GM19351 (cell line): ENCODE data around the gene TMPRSS9.

ENCODE experiments used
- ATAC-seq: cut with Tn5 transposase; IDR thresholded peaks from one replicate; pipeline ENCODE4 v1.9.1; 2021; ENCODE audit warnings: mild to moderate bottlenecking, moderate library complexity; ENCODE audit not compliant: unreplicated experiment

The TMPRSS9 gene

DNA sequence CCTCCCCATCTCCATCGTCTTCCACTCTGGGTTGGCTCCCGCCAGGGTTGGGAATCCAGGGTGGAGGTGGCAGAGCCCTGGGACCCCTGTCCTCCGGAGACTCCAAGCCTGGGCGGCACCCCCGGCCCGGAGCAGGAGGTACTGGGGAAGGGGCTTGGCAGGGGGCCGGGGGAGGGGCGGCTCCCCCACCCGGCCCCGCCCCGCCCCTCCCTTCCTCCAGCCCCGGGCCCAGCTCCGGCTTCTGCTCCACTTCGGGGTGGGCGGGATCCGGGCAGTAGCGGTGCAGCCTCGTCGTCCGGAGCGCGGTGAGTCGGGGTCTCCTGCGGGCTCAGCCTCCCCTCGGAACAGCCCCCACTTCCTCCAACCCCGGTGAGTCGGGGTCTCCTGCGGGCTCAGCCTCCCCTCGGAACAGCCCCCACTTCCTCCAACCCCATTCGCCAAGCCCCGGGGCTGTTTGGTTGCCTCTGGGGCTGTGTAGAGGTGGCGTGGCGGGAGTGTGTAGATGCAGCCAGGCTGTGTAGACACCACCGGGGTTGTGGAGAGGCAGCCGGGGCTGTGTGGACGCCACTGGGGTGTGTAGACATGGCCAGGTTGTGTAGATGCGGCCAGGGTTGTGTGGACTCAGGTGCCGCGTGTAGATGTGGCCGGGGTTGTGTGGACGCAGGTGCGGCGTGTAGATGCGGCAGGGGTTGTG, at the start of gene TMPRSS9:
Gene TMPRSS9, plus strand, starts transcription at position 274 of the 694 bp plus-strand sequence. CDS start 29,521 bp downstream, outside the sequence.
- no peak for ATAC-seq

DNA sequence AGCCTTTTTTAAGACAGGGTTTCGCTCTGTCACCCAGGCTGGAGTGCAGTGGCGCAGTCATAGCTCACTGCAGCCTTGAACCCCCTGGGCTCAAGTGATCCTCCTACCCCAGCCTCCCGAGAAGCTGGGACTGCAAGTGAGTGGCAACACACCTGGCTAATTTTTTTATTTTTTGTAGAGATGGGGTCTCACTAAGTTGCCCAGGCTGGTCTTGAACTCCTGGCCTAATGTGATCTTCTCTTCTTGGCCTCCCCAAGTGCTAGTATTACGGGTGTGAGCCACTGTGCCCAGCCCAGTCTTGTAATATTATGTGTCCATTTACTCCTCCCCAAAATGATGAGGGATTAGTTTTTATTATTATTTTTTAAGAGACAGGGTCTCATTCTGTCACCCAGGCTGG, 49.0 kb upstream of the TMPRSS9 start:
- ATAC-seq = no peak

DNA sequence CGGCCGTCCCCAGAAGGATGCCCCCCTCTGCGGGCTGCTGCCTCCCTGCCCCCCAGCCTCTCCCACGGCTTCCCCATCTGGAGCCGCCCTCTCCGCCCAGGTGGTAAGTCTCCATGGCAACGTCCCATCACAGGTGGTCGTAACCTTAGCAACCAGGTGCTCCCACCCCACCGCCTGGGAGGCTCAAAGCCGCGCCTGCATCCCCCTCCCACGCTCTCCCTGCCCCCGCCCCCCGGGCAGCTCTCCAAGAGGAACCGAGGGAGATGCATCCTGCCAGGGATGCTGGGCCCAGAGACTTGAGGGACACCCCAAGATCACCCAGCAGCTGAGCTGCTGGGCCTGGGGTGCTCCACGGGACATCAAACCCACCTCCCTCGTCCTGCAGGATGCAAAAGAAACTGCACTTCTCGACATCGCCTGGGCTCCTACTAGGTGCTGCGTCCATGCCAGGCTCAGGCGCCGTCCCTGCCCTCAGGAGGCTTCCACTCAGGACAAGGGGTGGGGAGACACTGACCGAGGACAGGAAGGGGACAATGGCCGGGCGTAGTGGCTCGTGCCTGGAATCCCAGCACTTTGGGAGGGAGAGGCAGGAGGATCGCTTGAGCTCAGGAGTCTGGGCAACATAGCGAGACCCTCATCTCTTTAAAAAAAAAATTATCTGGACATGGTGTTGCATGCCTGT, 47.1 kb upstream of the TMPRSS9 start:
- no peak for ATAC-seq

DNA sequence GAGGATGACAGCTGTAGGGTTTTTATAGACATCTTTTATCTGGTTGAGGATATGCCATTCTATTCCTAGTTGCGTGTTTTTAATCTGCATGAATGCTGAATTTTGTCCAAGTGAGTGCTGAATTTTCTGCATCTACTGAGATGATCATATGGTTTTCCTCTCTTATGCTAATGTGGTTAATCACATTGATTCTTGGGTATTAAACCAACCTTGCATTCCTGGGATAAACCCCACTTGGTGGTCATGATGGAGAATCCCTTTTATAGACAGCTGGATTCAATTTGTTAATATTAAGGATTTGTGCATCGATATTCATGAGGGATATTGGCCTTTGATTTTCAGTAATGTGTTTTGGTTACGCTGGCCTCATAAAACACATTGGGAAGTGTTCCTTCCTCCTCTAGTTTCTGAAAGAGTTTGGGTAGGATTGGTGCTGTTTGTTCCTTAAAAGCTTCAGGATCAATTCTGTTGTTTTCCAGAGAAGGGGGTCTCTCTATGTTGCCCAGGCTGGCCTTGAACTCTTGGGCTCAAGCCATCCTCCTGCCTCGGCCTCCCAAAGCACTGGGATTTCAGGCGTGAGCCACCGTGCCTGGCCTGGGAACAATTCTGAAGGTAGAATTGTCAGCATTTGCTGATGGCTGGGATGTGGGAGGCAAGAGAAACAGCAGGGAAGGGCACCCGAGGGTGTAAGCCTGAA, 44.8 kb upstream of the TMPRSS9 start:
- no peak for ATAC-seq

GRCh38 chr19:2315818-2316353, 44.2 kb upstream of the TMPRSS9 start:
- ATAC-seq = no peak

- ATAC-seq = no peak
Observed at GRCh38 chr19:2317300-2317699, 42.8 kb upstream of the TMPRSS9 start.

- no peak for ATAC-seq
Observed at GRCh38 chr19:2317756-2318155, 42.3 kb upstream of the TMPRSS9 start.

- ATAC-seq = no peak
Observed at GRCh38 chr19:2318923-2319322, 41.1 kb upstream of the TMPRSS9 start.

GRCh38 chr19:2319551-2319950, 40.5 kb upstream of the TMPRSS9 start:
- ATAC-seq = no peak

- ATAC-seq = no peak
Observed at GRCh38 chr19:2320049-2320448, 40.0 kb upstream of the TMPRSS9 start.

- no peak for ATAC-seq
Observed at GRCh38 chr19:2320939-2321338, 39.1 kb upstream of the TMPRSS9 start.

DNA sequence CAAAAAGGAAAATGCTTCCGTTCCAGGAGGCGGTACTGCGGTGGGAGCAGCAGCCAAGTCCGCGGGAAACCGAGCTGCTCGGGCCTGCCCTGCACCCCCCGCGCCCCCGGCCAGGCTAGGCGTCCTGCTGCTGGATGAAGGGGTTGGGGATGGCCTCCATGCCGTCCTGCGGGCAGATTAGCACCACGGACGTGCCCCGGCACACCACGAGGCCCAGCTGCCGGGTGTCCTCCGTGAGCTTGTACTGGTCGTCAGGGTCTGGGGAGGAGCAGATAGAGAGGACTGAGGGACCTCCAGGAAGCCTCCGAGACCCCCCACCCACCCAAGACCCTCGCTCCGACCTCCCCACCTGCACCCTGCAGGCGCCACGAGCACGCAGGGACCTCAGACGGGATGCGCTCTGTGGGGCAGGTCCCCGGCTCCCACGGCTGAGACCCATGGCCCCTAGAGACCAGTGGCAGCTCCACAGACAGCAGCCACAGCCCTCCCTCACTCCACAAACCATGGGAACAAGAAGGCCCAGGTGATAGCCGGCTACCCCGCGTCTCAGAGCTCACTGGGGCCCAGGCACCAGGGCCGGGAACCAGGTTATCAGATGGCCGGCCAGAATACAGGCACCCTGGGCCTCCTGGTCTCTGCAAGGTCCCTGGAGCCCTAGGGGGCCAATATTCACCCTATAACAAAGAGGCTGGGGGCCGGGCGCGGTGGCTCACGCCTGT, 38.3 kb upstream of the TMPRSS9 start:
- no peak for ATAC-seq

GRCh38 chr19:2323707-2324106, 36.4 kb upstream of the TMPRSS9 start:
- no peak for ATAC-seq

GRCh38 chr19:2324220-2324948, 35.7 kb upstream of the TMPRSS9 start:
- no peak for ATAC-seq

DNA sequence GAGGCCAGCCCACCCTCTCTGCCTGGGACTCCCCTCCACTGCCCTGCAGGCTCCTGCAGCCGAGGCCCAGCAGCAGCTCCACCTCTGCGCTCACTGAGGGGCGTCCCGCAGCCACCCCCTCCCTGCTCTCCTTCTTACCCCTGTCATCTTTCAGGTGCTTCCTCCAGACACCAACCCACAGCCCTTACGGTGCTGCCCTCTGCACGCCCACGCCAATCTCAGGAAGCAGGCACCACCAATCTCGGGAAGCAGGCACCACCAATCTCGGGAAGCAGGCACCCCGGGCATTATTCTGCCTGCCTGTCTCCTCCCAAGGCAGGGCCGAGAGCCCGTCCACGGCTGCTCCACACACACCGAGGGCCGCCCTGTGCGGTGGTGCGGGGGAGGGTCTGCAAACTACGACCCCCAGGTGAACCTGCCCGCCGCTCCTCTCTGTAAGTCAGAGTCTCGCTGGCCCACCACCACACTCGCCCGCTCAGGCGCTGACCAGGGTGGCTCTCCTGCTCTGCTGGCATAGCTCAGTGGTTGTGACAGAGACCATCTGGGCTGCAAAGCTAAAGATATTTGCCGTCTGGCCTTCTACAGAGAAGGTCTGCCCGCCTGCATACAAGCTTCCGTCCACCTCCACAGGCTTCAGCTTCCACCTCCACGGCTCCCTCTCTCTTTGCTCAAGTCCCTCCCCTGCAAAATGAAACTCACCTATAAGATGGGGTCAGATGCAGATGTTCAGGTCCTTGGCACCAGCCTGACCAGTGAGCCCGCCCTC, 34.6 kb upstream of the TMPRSS9 start:
- ATAC-seq = no peak

DNA sequence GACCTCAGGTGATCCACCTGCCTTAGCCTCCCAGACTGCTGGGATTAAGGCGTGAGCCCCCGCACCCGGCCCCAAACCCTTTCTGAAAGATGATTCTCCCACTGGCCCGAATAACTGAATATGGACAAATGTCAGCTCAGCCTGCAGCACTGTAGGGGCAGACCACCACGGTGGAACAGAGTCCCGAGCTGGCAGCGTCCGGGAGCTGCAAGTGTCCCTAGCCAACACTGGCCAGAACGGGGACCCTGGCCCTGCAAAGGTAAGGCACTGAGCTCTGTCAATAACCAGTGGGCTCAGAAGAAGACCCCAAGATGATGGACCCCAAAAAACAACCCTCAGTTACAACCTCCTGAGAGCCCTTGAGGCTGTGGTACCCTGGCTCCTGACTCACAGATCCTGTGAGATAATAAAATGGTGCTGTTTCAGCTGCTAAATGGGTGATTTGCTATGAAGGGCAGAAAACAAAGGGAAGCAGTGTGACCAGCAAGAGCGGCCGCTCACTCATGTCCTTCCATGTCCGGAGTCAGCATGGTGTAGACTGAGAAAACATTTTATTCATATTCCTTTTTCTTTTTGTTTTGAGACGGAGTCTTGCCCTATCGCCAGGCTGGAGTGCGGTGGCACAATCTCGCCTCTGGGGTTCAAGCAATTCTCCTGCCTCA, 33.2 kb upstream of the TMPRSS9 start:
- no peak for ATAC-seq

- peak; percentile 62 for ATAC-seq
Observed at GRCh38 chr19:2327773-2328400, 32.2 kb upstream of the TMPRSS9 start.

GRCh38 chr19:2328401-2329148, 31.5 kb upstream of the TMPRSS9 start, which contains the start of the genes LSM7 and SPPL2B:
Gene LSM7 (minus strand): TSS chr19:2328586. CDS start chr19:2328566, 20 bp downstream.
Gene SPPL2B (plus strand): TSS chr19:2328684. CDS start chr19:2328710, 26 bp downstream.
- peak; percentile 61 for ATAC-seq
